Heart left ventricle (tissue), 13 donors: ENCODE measurements around the gene HEPN1.

Experiments used
- CTCF ChIP-seq, 12 donors: fragments of 200-600 bp; sonication (generic) in 4 of 12; IDR thresholded peaks; one replicate each; pipeline versions ENCODE4 v1.5.0 to v1.8.0; 2018 to 2022; ENCODE audit warnings: antibody characterized with exemption in 12 of 12, mild to moderate bottlenecking in 5 of 12
- POLR2A ChIP-seq, 2 donors: fragments of 450-650 bp; IDR thresholded peaks; one replicate each; pipeline ENCODE4 v1.6.1; 2017; ENCODE audit warnings: antibody characterized with exemption in 2 of 2, mild to moderate bottlenecking in 2 of 2, moderate library complexity in 2 of 2
- donor health status: ischemic (EF 13 %, LVEDD 7.1; RV severe dilation, severe dysfunction).
- donor health status: DM: no; HTN: yes; CAD: no.
- donor health status: DM: no; HTN: no; CAD: no.
- donor health status: ischemic (EF 25% LVEDD 6.9; RV normal size, moderate dysfunction).
- donor health status: ischemic (EF 25% LVEDD 5.7; RV mildly dilated, moderate dysfunction).
- donor health status: ischemic (EF 35%, LVEDD 5.7; RV mildly dilated, moderate dysfunction).
- donor health status: nonischemic (EF 11% LVEDD 7.7; RV severe dilation, severe dysfunction).
- donor health status: DM: yes; HTN: yes; CAD: no.
- donor health status: PGD.
- donor health status: ischemic (EF 29% LVEDD 5.4; RV normal size, mild dysfunction).
- donor health status: nonischemic (EF 23%, LVEDD 6.1; RV moderate dilation, normal function).

- no peak for TF ChIP-seq CTCF (IDR thresholded peaks at IDR 0.05)
- TF ChIP-seq POLR2A (IDR thresholded peaks at IDR 0.05), result no peak
These were observed 848 bp downstream of the HEPN1 start for GRCh38 chr11:124919898-124920297.
